Ramos (cell line): ENCODE data around the gene IDUA.
"Not testable (repeated sequence)": the region's sequence is repeated elsewhere in the genome, so short reads cannot be mapped to it uniquely, and the experiment has no call there.

Experiments
- in situ Hi-C: fragments of 300-500 bp; cut with MboI; formaldehyde crosslinking; loops from one replicate; pipeline ENCODE4 v1.14.3; 2022; ENCODE audit warnings: low sequenced_read_pairs; ENCODE audit not compliant: unreplicated experiment

Gene IDUA

DNA sequence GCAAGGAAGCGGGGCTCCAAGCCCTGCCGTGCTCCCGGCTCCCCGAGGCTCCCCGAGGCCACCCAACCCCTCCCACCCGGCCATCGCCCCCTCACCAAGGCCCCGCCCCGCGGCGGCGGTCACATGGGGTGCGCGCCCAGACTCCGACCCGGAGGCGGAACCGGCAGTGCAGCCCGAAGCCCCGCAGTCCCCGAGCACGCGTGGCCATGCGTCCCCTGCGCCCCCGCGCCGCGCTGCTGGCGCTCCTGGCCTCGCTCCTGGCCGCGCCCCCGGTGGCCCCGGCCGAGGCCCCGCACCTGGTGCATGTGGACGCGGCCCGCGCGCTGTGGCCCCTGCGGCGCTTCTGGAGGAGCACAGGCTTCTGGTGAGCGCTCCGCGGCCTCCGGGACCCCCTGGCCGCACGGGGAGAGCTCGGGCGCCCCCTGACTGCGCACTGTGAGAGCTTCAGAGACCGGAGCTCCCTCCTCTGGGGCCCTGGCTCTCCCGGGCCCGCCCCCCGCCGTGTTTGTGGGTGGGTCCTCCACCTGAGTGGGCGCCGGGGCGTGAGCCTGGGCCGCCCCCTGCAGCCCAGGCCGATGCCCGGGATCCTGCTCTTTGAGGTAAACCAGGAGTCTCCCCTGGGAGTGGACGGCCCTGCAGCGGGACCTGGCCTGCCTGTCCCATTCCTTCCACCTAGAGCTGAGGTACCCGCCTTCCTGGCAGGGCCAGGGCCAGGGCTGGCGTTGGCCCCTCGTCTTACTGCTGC, at the start of gene IDUA:
Gene IDUA (plus strand): TSS at position 166 of the 745 bp plus-strand sequence. CDS start 41 bp downstream, at position 207.
- in situ Hi-C loops = no loop called here

DNA sequence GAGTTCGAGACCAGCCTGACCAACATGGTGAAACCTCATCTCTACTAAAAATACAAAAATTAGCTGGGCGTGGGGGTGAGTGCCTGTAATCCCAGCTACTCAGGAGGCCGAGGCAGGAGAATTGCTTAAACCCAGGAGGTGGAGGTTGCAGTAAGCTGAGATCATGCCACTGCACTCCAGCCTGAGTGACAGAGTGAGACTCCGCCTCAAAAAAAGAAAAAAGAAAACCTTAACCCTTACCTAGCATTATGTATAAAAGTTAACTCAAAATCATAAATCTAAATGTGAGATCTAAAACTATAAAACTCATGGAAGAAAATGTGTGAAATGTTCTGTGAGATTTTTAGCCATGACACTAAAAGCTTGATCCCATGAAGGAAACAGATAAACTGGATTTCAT, 47.3 kb upstream of the IDUA start:
- in situ Hi-C loops = not testable (repeated sequence)

DNA sequence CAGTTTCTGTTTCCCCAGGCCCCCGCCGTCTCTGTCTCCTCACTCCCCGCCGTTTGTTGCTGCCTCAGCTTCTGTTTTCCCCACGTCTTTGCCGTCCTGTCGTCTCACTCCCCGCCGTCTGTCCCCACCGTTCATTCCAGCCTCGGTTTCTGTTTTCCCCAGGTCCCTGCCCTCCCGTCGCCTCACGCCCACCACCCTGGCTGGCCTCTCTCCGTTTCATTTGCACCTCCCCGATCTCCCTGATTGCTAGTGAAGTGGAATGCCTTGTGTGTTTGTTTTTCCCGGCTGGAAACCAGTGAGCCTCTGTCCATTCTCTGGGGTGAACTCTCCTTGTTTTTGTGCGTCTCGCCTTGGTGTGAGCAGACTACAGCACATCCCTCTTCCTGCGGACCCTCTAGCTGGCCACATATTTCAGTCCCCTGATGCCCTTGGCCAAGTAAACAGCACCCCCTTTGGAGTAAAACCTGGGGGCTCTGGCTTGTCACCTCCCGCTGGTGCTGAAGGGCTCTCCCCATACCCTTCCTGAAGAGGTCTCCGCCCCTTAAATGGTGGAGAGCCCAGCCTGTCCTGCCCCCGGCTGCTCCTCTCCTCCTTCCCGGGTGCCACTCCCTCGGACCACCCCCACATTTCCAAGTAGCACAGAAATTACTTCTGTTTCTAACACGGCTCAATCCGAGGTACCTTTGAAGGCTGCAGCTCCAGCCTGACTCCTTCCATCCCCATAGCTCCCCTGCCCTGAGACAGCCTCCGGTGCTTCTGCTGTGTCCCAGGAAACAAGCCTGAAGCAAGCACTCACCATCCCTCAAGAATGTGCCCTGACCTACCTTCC, 41.4 kb upstream of the IDUA start:
- in situ Hi-C loops = no loop called here

DNA sequence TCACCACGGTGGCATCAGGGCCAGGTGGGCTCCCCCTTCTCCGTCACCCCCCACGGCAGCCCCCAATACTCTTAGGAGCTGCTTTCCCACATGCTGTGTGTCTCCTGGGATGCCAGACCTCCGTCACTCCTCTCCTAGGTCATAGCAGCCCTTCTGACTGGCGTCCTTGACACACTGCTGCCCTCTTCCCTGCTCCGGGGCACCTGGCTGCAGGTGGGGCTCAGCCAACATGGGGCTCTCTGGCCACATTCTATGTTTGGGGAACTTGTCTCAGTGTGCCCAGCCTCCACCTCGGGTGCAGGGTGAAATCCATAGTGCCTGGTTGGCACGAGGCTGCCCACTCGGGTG, 40.8 kb upstream of the IDUA start:
- in situ Hi-C loops = no loop called here

DNA sequence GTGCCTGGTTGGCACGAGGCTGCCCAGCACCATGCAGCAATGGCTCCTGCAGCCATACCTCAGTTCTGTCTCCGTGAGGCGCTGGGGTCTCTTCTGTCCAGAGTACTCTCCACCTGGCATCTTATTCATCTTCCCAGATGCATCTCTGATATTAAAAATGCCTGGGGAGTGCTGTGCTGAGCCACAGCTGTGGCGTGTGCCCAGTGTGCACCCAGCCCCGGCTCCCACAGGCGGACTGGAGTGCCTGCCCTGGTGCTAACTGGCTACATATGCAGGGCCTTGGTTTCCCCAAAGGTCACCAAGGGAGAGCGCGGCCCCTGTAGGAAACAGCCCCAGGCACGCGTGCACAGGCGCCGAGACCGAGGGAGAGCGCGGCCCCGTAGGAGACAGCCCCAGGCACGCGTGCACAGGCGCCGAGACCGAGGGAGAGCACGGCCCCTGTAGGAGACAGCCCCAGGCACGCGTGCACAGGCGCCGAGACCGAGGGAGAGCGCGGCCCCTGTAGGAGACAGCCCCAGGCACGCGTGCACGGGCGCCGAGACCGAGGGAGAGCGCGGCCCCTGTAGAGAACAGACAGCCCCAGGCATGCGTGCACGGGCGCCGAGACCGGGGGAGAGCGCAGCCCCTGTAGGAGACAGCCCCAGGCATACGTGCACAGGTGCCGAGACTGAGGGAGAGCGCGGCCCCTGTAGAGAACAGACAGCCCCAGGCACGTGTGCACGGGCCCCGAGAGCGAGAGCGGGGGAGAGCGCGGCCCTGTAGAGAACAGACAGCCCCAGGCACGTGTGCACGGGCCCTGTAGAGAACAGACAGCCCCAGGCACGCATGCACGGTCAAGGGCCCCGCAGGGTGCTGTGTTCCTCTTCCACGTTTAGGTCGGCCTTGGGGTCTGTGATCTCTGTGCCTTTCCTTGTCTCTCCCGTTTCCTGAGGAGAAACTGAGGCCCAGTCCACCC, 40.0 kb upstream of the IDUA start:
- in situ Hi-C loops = no loop called here

DNA sequence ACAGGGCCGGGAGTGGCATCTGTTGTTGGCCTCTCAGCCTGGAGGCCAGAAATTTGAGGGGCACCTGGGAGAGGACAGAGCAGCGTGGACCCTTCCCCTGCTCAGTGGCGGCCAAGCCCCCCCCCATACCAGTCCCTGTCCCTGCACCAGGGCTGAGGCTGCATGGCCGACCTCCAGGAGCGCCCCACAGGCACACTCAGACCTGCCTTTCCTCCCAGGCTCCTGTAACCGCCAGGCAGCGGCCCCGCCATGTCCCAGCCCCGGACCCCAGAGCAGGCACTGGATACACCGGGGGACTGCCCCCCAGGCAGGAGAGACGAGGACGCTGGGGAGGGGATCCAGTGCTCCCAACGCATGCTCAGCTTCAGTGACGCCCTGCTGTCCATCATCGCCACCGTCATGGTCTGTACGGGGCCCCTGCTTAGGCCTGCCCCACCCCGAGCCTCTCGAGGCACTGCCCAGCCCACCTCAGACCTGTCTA, 39.3 kb upstream of the IDUA start:
- in situ Hi-C loops = no loop called here

DNA sequence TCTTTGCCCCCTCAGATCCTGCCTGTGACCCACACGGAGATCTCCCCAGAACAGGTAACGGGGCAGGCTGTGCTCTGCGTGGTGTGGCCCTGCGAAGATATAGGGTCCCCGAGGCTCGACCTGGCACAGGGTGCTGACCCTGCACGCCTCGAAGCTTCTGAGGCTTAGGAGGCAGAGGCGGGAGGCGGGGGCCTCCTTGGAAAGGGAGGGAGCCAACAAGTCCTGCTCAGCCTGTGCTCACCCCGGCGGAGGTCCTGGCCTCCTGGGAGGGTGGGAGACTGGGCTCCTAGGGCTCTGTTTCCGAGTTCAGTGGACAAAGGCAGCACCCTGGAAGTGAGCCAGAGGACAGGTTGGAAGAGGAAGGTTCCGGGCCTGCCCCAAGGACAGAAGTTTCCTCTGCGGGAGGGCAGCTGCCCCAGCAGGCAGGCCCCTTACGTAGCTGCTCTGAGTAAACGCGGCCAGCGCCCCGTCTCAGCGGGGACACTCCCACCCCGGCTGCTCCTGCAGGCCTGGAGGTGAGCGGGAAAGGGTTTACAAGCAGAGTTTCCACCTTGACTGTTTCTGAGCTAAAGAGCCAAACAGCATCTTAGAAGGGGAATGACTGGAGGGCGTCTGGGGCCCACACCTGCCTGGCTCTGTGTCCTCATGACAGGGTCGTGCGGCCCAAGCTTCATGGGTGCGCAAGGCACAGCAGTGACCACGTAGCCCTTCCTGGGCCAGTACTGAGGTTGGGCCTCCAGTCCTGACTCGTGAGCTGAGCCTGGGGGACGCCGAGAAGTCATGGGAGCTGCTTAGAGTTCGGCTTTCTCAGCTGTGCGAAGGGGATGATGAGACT, 38.5 kb upstream of the IDUA start:
- in situ Hi-C loops = no loop called here

DNA sequence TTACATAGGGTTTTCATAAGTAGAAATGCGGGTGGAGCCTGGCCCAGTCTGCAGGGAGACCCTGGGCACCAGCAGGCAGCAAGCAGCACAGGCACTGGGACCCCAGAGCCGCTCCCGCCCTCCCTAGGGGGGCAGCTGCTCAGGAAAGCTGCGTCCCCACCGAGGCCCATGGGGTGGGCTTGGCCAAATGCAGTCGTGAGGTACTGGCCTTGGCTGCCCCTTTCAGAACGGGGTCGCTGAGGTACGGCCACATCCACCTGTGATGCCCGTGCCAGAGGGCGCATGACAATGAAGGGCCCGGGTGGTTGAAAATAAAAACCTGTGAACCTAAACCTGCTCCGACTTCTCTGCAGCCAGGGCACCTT, 37.9 kb upstream of the IDUA start:
- in situ Hi-C loops = no loop called here

DNA sequence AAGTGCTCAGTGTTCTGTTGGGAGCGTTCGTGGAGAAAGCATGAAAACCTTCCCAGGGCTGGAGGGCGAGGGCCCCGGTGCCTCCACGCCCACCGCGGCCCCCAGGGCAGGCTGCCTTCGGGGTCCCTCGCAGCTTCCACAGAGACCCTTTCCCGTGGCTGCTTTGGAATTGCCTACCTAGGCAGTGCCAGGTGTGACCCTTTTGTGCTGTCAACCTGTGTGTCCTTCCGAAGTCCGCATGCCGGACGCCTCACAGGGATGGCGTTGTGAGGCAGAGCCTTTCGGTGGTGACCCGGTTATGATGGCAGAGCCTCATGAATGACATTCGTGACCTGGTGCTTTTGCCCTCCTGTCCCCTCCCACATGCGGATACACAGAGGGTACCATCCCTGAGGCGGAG, 37.2 kb upstream of the IDUA start:
- in situ Hi-C loops = no loop called here

DNA sequence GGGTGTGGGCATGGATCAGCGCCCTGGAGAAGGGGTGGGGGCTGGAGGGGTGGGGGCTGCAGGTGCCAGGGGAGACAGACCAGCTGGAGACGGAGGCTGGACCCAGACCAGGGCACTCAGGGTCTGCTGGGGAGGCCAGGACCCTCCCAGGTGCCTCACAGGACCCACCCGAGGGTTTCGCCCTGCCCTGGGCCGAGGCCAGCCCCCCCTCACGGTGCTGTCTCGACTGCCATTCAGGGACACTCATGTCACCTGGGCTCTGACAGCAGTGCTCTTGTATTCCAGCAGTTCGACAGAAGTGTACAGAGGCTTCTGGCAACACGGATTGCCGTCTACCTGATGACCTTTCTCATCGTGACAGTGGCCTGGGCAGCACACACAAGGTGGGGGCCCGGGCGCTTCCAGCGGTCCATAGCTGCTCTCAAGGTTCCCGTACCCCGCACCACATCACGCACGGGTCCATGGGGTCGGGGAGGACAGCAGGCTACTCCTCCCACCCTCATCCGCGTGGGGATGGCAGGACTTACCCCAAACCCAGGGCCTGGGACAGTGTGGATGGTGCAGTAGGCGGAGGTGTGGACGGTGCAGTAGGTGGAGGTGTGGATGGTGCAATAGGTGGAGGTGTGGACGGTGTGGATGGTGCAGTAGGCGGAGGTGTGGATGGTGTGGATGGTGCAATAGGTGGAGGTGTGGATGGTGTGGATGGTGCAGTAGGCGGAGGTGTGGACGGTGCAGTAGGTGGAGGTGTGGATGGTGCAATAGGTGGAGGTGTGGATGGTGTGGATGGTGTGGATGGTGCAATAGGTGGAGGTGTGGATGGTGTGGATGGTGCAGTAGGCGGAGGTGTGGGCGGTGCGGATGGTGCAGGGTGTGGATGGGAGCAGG, 36.5 kb upstream of the IDUA start:
- in situ Hi-C loops = no loop called here

DNA sequence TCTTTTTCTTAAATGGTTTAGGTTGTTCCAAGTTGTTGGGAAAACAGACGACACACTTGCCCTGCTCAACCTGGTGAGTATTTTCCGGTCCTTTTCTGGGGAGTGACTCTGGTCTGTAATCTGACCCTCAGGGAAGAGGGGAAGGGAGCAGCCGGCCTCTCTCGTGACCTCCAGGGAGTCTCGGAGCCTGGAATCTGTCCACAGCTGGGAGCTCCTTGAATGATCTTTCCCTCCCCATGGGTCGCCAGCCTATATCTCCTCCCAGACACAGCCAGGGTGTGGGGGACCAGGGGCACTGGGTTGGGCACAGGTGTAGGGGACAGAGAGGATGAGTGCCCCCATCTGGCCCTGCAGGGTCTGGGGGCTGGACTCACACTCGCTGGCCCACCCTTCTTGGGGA, 35.7 kb upstream of the IDUA start:
- in situ Hi-C loops = no loop called here

DNA sequence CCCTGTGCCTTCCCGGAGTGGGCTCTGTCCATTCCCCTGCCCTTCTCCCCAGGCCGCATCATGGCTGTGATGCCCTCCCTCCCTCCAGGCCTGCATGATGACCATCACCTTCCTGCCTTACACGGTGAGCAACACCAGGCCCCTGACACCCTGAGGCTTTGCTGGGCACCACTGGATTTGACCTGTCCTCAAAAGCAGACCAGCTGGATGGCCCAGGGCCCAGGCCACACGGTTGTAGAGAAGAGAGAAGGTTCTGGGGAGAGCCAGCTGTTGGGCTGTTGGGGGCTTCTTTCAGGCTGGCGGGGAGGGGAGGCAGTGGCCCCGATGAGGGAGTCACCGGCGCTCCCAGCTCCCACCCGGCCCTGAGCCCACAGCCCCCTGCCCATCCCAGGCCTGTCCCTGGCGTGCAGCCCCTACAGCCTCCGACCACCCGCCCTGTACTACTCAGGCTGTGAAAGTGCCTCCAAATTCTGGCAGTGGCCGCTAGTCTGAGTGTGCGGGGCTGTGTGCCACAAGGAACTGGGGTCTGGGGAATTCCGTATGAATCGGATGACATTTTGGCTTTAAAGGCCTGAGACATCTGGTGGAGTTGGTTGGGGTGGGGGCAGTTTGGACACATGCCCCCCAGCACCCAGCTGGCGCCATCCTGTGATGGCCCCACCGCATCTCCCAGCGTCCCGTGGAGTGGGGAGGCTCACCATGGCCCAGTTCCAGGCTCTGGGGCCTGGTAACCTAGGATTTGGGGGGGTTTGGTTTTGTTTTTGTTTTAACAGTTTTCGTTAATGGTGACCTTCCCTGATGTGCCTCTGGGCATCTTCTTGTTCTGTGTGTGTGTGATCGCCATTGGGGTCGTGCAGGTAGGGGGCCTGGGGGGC, 35.0 kb upstream of the IDUA start:
- in situ Hi-C loops = no loop called here

DNA sequence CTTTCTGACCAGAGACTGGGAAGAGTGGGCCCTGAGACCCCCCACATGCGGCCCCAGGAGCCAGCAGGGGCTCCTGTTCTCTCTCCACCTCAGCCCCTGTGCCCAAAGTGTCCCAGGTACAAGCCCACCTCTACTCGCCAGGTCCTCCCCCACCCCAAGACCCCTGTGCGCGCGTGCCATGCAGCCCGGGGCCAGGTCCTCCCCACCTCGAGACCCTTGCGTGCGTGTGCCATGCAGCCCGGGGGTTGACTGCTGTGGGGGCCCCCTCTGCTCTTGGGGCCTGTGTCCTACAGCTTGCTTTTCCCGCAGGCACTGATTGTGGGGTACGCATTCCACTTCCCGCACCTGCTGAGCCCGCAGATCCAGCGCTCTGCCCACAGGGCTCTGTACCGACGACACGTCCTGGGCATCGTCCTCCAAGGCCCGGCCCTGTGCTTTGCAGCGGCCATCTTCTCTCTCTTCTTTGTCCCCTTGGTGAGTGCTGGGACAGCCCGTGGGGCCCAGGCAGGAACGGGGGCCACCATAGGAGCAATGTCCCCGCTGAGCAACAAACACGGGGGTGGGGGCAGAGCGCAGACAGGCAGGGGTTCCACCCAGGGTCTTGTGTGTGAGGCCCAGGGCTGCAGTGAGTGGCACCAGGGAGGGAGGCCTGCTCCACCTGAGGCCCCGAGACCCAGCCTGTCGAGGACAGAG, 33.8 kb upstream of the IDUA start:
- in situ Hi-C loops = no loop called here

DNA sequence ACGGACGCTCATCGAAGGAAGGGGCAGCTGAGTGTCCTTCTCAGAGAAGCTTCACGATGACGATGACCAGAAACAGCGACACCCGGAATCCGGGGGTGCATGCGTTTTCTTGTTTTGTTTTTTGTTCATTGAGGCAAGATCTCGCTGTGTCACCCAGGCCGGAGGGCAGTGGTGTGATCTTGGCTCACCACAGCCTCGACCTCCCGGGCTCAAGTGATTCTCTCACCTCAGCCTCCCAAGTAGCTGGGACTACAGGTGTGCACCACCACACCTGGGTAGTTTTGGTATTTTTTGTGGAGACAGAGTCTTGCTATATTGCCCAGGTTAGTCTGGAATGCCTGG, 33.3 kb upstream of the IDUA start:
- in situ Hi-C loops = no loop called here

DNA sequence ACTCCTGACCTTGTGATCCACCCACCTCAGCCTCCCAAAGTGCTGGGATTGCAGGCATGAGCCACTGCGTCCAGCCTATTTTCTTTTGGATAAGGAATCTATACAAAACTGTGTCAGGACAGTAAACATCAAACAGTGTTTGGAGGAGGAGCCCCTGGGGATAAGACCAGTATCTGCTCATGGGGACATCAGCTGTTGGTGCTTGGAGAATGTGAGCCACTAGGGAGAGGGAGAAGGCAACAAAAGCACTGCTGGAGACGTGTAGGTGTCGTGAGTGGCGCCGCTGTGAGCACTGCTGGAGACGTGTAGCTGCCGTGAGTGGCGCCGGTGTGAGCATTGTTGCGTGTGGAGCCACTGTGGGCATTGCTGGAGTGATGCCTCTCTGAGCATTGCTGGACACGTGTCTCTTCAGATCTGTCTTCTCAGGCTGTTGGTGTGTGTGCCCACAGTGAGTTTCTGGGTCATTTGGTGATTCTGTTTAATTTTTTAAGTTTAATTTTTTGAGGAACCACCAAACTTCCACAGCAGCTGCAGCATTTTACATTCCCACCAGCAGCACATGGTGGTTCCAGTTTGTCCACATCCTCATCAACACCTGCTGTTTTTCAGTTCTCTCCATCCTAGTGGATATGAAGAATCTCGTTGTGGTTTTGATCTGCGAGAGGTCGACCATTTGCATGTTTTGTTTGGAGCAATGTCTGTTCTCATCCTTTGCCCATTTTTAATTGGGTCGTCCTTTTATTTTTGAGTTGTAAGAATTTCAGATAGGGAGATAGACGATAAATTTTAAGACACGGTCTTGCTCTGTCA, 32.4 kb upstream of the IDUA start:
- in situ Hi-C loops = no loop called here

DNA sequence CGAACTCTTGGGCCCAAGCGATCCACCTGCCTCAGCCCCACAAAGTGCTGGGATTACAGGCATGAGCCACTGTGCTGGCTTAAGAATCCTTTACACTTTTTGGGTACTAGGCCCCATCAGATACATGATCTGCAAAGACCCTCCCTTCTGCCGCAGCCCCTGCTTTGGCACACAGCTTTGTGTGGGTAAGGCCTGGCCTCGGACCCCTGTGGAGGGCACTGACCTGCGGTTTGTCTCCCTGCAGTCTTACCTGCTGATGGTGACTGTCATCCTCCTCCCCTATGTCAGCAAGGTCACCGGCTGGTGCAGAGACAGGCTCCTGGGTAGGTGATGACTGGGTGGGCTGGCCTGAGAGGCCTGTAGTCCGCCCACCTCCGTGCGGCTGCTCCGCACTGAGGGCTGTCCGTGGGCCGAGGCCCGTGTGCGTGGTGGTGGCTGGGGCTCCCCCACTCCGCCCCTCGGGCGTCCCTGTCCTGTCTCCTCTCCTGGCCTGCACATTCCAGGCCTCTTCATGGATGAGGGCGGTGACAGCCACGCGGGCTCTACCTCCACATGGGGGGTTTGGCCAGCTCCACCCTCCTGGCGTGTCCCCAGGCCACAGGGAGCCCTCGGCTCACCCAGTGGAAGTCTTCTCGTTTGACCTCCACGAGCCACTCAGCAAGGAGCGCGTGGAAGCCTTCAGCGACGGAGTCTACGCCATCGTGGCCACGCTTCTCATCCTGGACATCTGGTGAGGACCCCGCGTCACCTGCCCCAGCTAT, 31.5 kb upstream of the IDUA start:
- in situ Hi-C loops = no loop called here
